ENCODE measurements around the gene TFG.
"Not testable (repeated sequence)": the region's sequence is repeated elsewhere in the genome, so short reads cannot be mapped to it uniquely, and the experiment has no call there.

TFG gene

GRCh38 chr3:100708989-100709841, at the start of gene TFG:
TSS of gene TFG (plus strand) at chr3:100709494. CDS start at chr3:100713686, 4,192 bp downstream.
- peak; percentile 92 to 96 (median 93) for DNase-seq (ENCODE audit: low read depth in 3 of 3, low spot score in 1 of 3)

- DNase-seq (ENCODE audit: low read depth in 3 of 3, low spot score in 1 of 3): not testable (repeated sequence)
These were observed 48.0 kb upstream of the TFG start for GRCh38 chr3:100661294-100661693.

DNA sequence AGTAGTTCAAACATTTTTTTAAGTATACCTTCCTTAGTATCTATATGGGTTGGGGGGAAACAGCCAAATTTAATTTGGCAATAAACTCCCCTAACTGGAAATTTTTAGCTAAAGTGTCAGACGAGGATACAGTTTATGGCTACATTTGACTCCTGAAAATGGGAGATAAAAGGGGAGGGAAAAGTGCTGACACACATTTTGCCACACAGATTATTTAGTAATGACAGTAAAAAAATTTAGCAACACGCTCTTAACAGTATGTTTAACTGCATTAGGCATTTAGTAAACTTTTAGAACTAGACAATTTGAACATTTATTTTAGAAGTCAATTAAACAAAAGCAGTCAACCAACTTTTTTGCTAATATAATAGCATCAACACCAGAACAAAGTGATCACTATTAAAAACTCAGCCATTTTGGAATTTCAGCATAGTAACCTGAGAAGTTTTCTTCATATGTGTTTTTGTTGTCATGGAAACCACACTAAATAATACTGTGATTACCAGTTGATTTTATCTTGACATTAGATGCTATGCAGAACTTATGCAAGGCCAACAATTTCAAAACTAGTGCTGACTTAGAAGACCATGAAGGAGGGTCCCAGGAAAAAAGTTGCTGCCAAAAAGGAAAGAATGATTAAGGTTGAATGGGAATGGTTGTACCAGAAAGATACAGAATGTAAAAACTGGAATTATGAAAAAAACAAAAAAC, 47.0 kb upstream of the TFG start:
- DNase-seq (ENCODE audit: low read depth in 3 of 3, low spot score in 1 of 3): no peak

GRCh38 chr3:100665230-100665629, 44.1 kb upstream of the TFG start:
- no peak for DNase-seq (ENCODE audit: low read depth in 3 of 3, low spot score in 1 of 3)

DNA sequence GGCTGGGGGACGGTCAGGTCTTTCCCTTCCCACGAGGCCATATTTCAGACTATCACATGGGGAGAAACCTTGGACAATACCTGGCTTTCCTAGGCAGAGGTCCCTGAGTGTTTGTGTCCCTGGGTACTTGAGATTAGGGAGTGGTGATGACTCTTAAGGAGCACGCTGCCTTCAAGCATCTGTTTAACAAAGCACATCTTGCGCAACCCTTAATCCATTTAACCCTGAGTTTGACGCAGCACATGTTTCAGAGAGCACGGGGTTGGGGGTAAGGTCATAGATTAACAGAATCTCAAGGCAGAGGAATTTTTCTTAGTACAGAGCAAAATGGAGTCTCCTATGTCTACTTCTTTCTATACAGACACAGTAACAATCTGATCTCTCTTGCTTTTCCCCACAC, 42.6 kb upstream of the TFG start:
- not testable (repeated sequence) for DNase-seq (ENCODE audit: low read depth in 3 of 3, low spot score in 1 of 3)

DNA sequence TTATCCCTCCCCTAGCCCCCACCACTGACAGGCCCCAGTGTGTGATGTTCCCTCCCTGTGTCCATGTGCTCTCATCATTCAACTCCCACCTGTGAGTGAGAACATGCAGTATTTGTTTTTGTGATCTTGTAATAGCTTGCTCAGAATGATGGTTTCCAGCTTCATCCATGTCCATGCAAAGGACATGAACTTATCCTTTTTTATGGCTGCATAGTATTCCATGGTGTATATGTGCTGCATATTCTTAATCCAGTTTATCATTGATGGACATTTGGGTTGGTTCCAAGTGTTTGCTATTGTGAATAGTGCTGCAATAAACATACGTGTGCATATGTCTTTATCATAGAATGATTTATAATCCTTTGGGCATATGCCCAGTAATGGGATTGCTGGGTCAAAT, 42.0 kb upstream of the TFG start:
- not testable (repeated sequence) for DNase-seq (ENCODE audit: low read depth in 3 of 3, low spot score in 1 of 3)

- not testable (repeated sequence) for DNase-seq (ENCODE audit: low read depth in 3 of 3, low spot score in 1 of 3)
These were observed 38.3 kb upstream of the TFG start for GRCh38 chr3:100670995-100671394.

DNA sequence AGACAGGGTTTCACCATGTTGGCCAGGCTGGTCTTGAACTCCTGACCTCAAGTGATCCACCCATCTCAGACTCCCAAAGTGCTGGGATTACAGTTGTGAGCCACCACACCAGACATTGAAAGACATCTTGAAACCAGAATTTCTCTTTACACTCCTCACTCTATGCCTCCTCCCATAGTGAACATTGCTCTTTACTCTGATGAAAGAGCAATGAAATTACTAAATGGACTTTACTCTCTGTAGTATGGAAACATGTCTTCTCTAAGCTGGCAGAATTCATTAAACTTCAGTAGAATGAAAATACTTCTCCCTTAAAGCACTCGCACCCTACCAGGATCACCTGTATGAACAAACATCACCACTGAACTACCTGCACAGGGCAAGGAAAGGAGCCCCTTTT, 27.8 kb upstream of the TFG start:
- no peak for DNase-seq (ENCODE audit: low read depth in 3 of 3, low spot score in 1 of 3)

- no peak for DNase-seq (ENCODE audit: low read depth in 3 of 3, low spot score in 1 of 3)
These were observed 27.0 kb upstream of the TFG start for GRCh38 chr3:100682056-100682853.

GRCh38 chr3:100682854-100683760, 26.2 kb upstream of the TFG start:
- DNase-seq (ENCODE audit: low read depth in 3 of 3, low spot score in 1 of 3): no peak

DNA sequence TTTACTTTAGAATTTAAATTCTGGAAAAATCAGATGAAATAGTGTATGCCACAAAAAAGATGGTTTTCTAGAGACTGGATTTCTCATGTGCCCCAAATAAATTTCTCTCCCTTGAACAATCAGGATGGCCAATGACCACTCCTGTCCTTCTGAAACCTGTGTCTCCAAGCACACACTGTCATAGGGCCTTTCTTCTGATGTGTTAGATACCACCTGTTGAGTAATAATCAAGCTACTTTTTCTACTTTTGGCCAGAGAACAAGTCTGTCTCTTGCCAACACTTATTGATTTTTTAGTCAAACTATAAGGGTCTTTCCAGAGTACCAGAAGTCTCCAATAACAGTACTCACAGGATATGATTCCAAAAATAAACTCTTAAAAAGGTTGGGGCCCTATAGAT, 16.1 kb upstream of the TFG start:
- no peak for DNase-seq (ENCODE audit: low read depth in 3 of 3, low spot score in 1 of 3)

DNA sequence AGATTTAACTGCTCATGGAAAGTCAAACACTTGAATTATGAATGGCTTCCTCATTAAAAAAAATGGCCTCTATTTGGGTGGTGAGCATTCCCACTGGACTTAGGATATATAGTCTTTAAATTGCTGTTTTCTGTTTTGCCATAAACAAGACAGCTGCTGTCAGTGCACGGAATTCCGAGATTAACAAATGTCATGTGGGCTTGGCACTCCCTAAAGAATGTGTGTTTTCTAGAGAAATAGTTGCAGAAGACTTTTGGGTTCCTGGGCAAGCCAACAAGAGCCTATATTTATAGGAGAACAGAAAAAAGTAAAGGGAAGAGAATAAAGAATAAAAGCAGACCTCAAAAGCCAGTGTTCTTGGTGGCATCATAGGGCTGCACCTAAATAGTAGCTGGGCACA, 13.6 kb upstream of the TFG start:
- DNase-seq (ENCODE audit: low read depth in 3 of 3, low spot score in 1 of 3): no peak

- no peak for DNase-seq (ENCODE audit: low read depth in 3 of 3, low spot score in 1 of 3)
These were observed 13.1 kb upstream of the TFG start for GRCh38 chr3:100696161-100696560.

- no peak for DNase-seq (ENCODE audit: low read depth in 3 of 3, low spot score in 1 of 3)
These were observed 12.1 kb upstream of the TFG start for GRCh38 chr3:100697172-100697571.

- DNase-seq (ENCODE audit: low read depth in 3 of 3, low spot score in 1 of 3): no peak
These were observed 11.5 kb upstream of the TFG start for GRCh38 chr3:100697723-100698285.

GRCh38 chr3:100698736-100699135, 10.6 kb upstream of the TFG start:
- DNase-seq (ENCODE audit: low read depth in 3 of 3, low spot score in 1 of 3): no peak

DNA sequence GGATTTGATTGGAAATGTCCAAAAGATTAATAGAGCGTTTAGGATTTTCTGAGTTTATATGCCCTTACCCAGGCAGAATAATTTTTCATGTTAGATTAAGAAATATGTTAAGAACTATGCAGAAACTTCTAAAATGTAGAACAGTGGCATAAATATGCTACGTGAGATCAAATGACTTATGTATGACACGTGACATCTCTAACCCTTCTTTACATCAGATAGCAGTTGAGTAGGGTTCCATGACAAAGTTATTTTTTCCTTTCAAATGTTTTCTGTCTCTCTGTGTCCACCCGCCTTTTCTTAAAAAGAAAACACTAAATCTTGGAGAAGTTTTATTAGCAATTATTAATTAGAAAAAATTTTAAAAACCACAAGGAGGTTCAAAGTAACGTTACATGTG, 8.6 kb upstream of the TFG start:
- DNase-seq (ENCODE audit: low read depth in 3 of 3, low spot score in 1 of 3): no peak

DNA sequence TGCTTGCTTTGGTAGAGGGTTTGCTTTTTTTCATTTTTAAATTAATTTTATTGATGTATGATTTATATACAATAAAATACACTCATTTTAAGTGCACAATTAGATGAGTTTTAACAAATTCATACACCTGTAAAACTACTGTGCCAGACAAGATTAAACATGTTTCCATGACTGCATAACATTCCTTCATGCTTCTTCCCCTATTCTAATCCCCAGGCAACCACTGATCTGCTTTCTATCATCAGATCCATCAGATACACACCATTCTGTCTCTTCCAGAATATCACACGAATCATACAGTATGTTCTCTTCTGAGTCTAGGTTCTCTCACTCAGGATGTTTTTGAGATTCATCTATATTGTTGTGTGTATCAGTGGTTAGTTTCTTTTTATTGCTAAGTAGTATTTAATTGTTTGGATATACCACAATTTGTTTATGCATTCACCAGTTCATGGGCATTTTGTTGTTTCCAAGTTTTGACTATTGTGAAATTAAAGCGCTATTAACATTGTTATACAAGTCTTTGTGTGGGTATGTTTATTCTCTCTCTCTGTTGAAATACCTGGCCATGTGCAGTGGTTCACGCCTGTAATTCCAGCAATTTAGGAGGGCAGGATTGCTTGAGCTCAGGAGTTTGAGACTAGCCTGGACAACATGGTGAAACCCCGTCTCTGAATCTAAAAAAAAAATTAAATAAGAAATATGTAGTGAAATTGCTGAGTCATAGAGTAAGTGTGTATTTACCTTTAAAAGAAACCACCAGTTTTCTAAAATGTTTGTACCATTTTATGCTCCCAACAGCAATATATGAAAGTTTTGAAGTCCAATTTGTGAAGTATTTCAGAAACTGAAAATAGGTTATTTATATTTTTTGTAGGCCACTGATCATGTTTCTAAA, 7.0 kb upstream of the TFG start:
- DNase-seq (ENCODE audit: low read depth in 3 of 3, low spot score in 1 of 3): no peak

GRCh38 chr3:100702980-100703345, 6.3 kb upstream of the TFG start:
- no peak for DNase-seq (ENCODE audit: low read depth in 3 of 3, low spot score in 1 of 3)
